ENCODE results near the gene IL17B. TPM values are rescaled to one million over a fixed set of nuclear protein-coding genes. Genes with fewer than 3 reads are reported as not detected.

IL17B gene
- total and polyA plus RNA-seq, 2 of the 13 experiments (the other 11 are each of a cell fraction or from before 2014, with no cell fraction given), result 0.29 to 2.6 TPM

GRCh38 chr5:149404746-149405549, 25.9 kb upstream of the IL17B start (continued):
- TF ChIP-seq ARID5B (CRISPR knock-in tag; IDR thresholded peaks at IDR 0.05), result no peak
- no peak for TF ChIP-seq KDM5A (IDR thresholded peaks at IDR 0.05; ENCODE audit: borderline replicate concordance, low read length)
- no peak for TF ChIP-seq PAWR (CRISPR knock-in tag; IDR thresholded peaks at IDR 0.05; ENCODE audit: borderline replicate concordance)
- TF ChIP-seq ZNF746 (CRISPR knock-in tag; IDR thresholded peaks at IDR 0.05), result no peak
- TF ChIP-seq EEA1 (CRISPR knock-in tag; IDR thresholded peaks at IDR 0.05; ENCODE audit: borderline replicate concordance), result no peak
- TF ChIP-seq NFRKB (IDR thresholded peaks at IDR 0.05), result no peak
- no peak for TF ChIP-seq ZNF570 (CRISPR knock-in tag; IDR thresholded peaks at IDR 0.05; ENCODE audit: borderline replicate concordance)
- no peak for TF ChIP-seq U2AF2 (IDR thresholded peaks at IDR 0.05; ENCODE audit: low read depth, low read length)
- TF ChIP-seq JUND (CRISPR knock-in tag; IDR thresholded peaks at IDR 0.05), result no peak
- TF ChIP-seq ZNF350 (CRISPR knock-in tag; IDR thresholded peaks at IDR 0.05; ENCODE audit: borderline replicate concordance, low read depth), result no peak
- TF ChIP-seq MYC (CRISPR knock-in tag; IDR thresholded peaks at IDR 0.05; ENCODE audit: borderline replicate concordance), result peak; percentile 20; the same call in 1 of the 2 replicates
- TF ChIP-seq ZNF136 (CRISPR knock-in tag; IDR thresholded peaks at IDR 0.05; ENCODE audit: low read depth), result no peak
- no peak for TF ChIP-seq ZNF234 (CRISPR knock-in tag; conservative IDR thresholded peaks at IDR 0.05)
- 0 out of 2 replicates have a peak, but pooled peaks have one; percentile 31 for TF ChIP-seq ZNF564 (CRISPR knock-in tag; IDR thresholded peaks at IDR 0.05)
- TF ChIP-seq MTF1 (CRISPR knock-in tag; IDR thresholded peaks at IDR 0.05), result no peak
- TF ChIP-seq ZMAT5 (CRISPR knock-in tag; IDR thresholded peaks at IDR 0.05; ENCODE audit: borderline replicate concordance, low read depth), result no peak
- TF ChIP-seq ETS1 (CRISPR knock-in tag; IDR thresholded peaks at IDR 0.05), result no peak
- no peak for TF ChIP-seq ZNF276 (CRISPR knock-in tag; IDR thresholded peaks at IDR 0.05; ENCODE audit: low read depth)
- TF ChIP-seq ZNF710 (CRISPR knock-in tag; IDR thresholded peaks at IDR 0.05; ENCODE audit: borderline replicate concordance), result no peak
- TF ChIP-seq GATA4 (IDR thresholded peaks at IDR 0.05; ENCODE audit: borderline replicate concordance, low read depth), result no peak
